Measurements from ENCODE around the gene ZDHHC12.
"Not testable (repeated sequence)": the region's sequence is repeated elsewhere in the genome, so short reads cannot be mapped to it uniquely, and the experiment has no call there.

ZDHHC12 gene

DNA sequence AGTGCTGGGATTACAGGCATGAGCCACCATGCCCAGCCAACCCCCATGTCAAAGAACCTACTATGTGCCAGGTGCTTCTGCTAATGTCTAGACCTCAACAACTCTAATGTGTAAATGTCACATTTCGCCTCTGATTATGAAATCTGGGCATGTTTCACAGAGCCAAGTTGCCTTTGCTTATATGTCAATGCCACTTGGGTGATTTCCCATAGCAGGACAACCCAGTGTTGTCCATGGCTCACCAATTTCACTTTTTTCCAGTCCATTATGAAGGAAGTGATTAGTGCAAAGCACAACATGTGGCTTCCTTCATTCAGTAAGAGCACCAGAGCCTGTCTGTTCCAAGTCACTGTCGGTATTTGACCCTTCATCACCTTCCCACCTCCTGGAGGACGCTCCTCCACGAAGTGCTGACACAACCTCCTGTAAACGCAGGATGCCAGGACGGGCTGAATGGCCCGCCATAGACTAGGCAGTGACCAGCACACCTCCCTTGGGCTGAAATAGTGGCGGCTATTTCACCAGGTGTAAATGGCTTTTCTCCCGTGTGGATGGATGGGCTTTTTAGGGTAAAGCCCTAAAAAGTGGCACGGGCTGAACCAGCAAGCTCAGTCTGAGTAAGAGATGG lies 22.6 kb downstream of the ZDHHC12 start:
- no peak for DNase-seq
- Histone ChIP-seq H3K27me3 (ENCODE audit: insufficient read depth, low read depth, severe bottlenecking) (no peaks in the 10 kb centered on the region), H3K9me3 (ENCODE audit: severe bottlenecking) (no peaks in the 10 kb centered on the region), H3K36me3 (peaks cover 31% of the 10 kb centered on the region), H3K4me3 (ENCODE audit: low read depth, low read length) (no peak overlapping the region), H3K27ac (no peak overlapping the region)
- TF ChIP-seq, protein P1, sequence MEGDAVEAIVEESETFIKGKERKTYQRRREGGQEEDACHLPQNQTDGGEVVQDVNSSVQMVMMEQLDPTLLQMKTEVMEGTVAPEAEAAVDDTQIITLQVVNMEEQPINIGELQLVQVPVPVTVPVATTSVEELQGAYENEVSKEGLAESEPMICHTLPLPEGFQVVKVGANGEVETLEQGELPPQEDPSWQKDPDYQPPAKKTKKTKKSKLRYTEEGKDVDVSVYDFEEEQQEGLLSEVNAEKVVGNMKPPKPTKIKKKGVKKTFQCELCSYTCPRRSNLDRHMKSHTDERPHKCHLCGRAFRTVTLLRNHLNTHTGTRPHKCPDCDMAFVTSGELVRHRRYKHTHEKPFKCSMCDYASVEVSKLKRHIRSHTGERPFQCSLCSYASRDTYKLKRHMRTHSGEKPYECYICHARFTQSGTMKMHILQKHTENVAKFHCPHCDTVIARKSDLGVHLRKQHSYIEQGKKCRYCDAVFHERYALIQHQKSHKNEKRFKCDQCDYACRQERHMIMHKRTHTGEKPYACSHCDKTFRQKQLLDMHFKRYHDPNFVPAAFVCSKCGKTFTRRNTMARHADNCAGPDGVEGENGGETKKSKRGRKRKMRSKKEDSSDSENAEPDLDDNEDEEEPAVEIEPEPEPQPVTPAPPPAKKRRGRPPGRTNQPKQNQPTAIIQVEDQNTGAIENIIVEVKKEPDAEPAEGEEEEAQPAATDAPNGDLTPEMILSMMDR (IDR thresholded peaks at IDR 0.05; ENCODE audit: low read depth, low read length) = no peak

DNA sequence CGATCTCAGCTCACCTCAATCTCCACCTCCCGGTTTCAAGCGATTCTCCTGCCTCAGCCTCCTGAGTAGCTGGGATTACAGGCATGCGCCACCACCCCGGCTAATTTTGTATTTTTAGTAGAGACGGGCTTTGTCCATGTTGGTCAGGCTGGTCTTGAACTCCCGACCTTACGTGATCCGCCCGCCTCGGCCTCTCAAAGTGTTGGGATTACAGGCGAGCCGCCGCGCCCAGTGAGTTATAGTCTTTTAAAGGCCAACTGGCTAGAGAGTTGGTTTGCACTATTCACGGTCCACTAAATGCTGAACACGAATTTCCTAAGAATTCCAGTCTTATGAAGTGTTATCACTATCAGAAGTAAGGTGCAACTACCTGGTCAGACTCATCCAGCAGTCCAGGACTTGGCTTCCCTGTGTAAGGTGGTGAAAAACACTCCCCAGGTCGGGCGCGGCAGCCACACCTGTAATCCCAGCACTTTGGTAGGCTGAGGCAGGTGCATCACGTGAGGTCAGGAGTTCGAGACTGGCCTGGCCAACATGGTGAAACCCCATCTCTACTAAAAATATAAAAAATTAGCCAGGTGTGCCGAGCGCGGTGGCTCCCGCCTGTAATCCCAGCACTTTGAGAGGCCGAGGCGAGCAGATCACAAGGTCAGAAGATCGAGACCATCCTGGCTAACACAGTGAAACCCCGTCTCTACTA lies 24.7 kb downstream of the ZDHHC12 start:
- not testable (repeated sequence) for H3K9me3 ChIP-seq (ENCODE audit: severe bottlenecking)

DNA sequence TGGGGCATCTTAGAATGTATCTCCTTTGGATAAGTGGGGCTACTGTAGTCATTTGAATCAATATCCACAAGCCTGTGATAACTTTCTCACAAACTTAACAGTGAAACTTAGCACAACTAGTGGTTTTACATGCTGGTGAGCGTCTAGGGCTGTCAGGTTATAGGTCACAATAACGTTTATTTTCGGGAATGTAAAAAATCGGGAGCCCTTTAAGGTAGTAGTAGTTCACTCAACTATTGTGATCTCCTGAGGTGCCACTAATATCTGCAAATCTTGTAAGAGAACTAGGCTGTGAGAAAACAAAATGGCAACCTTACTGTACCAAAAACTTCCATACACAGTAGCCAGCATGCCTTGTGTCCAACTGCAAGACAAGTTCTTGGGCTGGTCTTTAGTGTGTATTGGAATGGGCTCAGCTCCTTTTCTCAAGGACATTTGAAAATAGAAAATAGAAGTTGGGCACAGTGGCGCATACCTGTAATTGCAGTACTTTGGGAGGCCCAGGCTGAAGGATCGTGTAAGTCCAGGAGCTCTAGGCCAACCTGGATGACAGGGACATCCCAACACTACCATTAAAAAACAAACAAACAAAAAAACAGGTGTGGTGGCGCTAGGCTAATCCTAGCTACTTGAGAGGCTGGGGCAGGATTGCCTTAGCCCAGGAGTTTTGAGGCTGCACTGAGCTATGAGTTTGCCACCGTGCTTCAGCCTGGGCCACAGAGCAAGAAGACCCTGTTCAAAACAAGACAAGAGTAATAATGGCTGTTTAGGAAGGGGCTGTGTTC lies 26.8 kb downstream of the ZDHHC12 start:
- Histone ChIP-seq H3K36me3 (peaks cover 46% of the 10 kb centered on the region), H3K4me3 (ENCODE audit: low read depth, low read length) (no peak overlapping the region), H3K27ac (no peak overlapping the region), H3K9me3 (ENCODE audit: severe bottlenecking) (no peaks in the 10 kb centered on the region), H3K27me3 (ENCODE audit: insufficient read depth, low read depth, severe bottlenecking) (no peaks in the 10 kb centered on the region)
- TF ChIP-seq, protein P1 (IDR thresholded peaks at IDR 0.05; ENCODE audit: low read depth, low read length) = no peak
- no peak for DNase-seq

More for the DNA sequence above, 24.7 kb downstream of the ZDHHC12 start:
- DNase-seq; H3K27me3 ChIP-seq (ENCODE audit: insufficient read depth, low read depth, severe bottlenecking); H3K4me3 ChIP-seq (ENCODE audit: low read depth, low read length); H3K27ac ChIP-seq: not testable (repeated sequence)
- peaks cover 29% of the 10 kb centered on the region for H3K36me3 ChIP-seq

DNA sequence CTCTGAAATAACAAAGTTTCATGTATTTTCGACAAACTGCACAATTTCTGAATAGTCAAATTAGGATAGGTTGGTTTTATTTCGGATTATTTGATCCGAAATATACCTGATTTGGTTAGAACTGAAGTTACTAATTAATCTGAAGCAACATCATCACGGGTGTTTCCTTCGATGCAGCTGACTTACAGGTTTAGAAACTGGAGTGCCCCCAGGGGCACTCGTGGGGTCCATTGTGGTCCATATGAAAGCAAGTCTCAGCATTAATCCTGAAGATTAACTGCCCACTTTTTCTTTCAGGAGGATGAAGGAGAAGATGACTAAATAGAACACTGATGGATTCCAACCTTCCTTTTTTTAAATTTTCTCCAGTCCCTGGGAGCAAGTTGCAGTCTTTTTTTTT lies 29.6 kb downstream of the ZDHHC12 start:
- DNase-seq = no peak
- no peaks in the 10 kb centered on the region for H3K9me3 ChIP-seq (ENCODE audit: severe bottlenecking)
- TF ChIP-seq, protein P1 (IDR thresholded peaks at IDR 0.05; ENCODE audit: low read depth, low read length) = no peak
- no peak overlapping the region for H3K4me3 ChIP-seq (ENCODE audit: low read depth, low read length)
- no peaks in the 10 kb centered on the region for H3K27me3 ChIP-seq (ENCODE audit: insufficient read depth, low read depth, severe bottlenecking)
- no peak overlapping the region for H3K27ac ChIP-seq
- H3K36me3 ChIP-seq = peaks cover 67% of the 10 kb centered on the region

DNA sequence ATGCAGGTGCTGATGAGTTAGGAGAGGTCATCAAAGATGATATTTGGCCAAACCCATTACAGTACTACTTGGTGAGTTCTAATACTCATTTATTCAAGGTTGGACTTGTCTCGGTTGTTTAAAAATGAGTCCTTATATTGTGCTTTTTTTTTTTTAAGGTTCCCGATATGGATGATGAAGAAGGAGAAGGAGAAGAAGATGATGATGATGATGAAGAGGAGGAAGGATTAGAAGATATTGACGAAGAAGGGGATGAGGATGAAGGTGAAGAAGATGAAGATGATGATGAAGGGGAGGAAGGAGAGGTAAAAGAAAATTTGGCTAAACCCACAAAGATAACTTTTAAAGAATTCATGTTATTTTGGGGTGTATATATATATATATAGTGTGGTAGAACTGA lies 30.2 kb downstream of the ZDHHC12 start:
- not testable (repeated sequence) for H3K27ac ChIP-seq; H3K27me3 ChIP-seq (ENCODE audit: insufficient read depth, low read depth, severe bottlenecking); H3K4me3 ChIP-seq (ENCODE audit: low read depth, low read length); DNase-seq; H3K9me3 ChIP-seq (ENCODE audit: severe bottlenecking)
- H3K36me3 ChIP-seq = peaks cover 67% of the 10 kb centered on the region

DNA sequence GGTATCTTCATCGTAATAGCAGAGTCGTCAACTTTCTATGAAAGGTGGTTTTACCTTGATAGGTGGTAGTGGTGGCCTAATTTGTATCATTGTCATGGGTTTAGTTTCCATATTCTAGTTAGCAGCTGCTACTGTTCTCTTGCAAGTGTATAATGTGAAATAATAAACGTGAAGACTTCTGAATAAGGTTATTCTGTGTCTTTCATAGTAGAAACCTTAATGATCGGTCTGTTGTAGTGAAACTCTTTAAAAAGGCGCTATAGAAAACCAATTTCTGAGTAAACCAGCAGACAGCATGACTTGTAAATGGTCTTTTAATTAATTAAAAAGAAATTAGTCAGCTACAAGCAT lies 33.3 kb downstream of the ZDHHC12 start:
- peaks cover 52% of the 10 kb centered on the region for H3K36me3 ChIP-seq

More for the DNA sequence above, 33.3 kb downstream of the ZDHHC12 start:
- TF ChIP-seq, protein P1 (IDR thresholded peaks at IDR 0.05; ENCODE audit: low read depth, low read length) = no peak
- no peak for DNase-seq
- no peaks in the 10 kb centered on the region for H3K27me3 ChIP-seq (ENCODE audit: insufficient read depth, low read depth, severe bottlenecking)
- H3K4me3 ChIP-seq (ENCODE audit: low read depth, low read length) = peak overlapping the region; percentile 76
- H3K9me3 ChIP-seq (ENCODE audit: severe bottlenecking) = no peaks in the 10 kb centered on the region
- H3K27ac ChIP-seq = peak overlapping the region; percentile 85

All from WERI-Rb-1 (cell line).